ENCODE measurements around the gene ARR3. TPM values are rescaled to one million over a fixed set of nuclear protein-coding genes. Genes with fewer than 3 reads are reported as not detected.

ARR3 gene
- total RNA-seq, 1 donor from 2014 or later: not detected

Other genes with a start within 250 kb of the ARR3 start
- not detected for gene AWAT2, start 218.4 kb upstream of the ARR3 start, total RNA-seq
- not detected for gene OTUD6A, start 205.9 kb upstream of the ARR3 start, total RNA-seq
- gene IGBP1, start 134.9 kb upstream of the ARR3 start, total RNA-seq: 52.7 TPM
- not detected for gene DGAT2L6, start 90.9 kb upstream of the ARR3 start, total RNA-seq
- gene AWAT1, start 33.7 kb upstream of the ARR3 start, total RNA-seq: not detected
- gene P2RY4, start 8.1 kb upstream of the ARR3 start, total RNA-seq: not detected
- not detected for gene RAB41, start 13.8 kb downstream of the ARR3 start, total RNA-seq
- gene PDZD11, start 21.6 kb downstream of the ARR3 start, total RNA-seq: 34.6 TPM
- 0.19 TPM for gene KIF4A, start 21.8 kb downstream of the ARR3 start, total RNA-seq
- not detected for gene GDPD2, start 155.0 kb downstream of the ARR3 start, total RNA-seq
- 7.4 TPM for gene DLG3, start 176.5 kb downstream of the ARR3 start, total RNA-seq